ENCODE results near the gene ZNF827. TPM values are rescaled to one million over a fixed set of nuclear protein-coding genes. Genes with fewer than 3 reads are reported as not detected.

ZNF827 gene
- total RNA-seq, 1 experiment from 2014 or later = 5.3 TPM

GRCh38 chr4:145890689-145891088 lies 47.9 kb downstream of the ZNF827 start:
- H3K4me3 ChIP-seq (ENCODE audit: low read depth, low read length) = no peak overlapping the region
- H3K4me1 Mint-ChIP-seq (ENCODE audit: low read depth, unreplicated experiment) = no peaks in the 10 kb centered on the region
- no peaks in the 10 kb centered on the region for H3K27me3 Mint-ChIP-seq (ENCODE audit: insufficient read depth, unreplicated experiment)
- no peak overlapping the region for H3K27ac Mint-ChIP-seq (ENCODE audit: unreplicated experiment)
- H3K9me3 ChIP-seq = no peaks in the 10 kb centered on the region
- BruUV-seq (replicated peaks) = no TSS peak
- H3K9me3 Mint-ChIP-seq (ENCODE audit: unreplicated experiment) = no peaks in the 10 kb centered on the region
- no peak for DNase-seq
- intact Hi-C loops (cut with micrococcal nuclease; ENCODE audit: unreplicated experiment) = no loop called here
- no peaks in the 10 kb centered on the region for H3K4me1 ChIP-seq
- no peaks in the 10 kb centered on the region for H3K36me3 ChIP-seq (ENCODE audit: control insufficient read depth, insufficient read depth, low read length)
- H3K27me3 ChIP-seq (replicated peaks; ENCODE audit: control insufficient read depth, insufficient read depth, low read length) = no peaks in the 10 kb centered on the region
- TF ChIP-seq, protein P1, sequence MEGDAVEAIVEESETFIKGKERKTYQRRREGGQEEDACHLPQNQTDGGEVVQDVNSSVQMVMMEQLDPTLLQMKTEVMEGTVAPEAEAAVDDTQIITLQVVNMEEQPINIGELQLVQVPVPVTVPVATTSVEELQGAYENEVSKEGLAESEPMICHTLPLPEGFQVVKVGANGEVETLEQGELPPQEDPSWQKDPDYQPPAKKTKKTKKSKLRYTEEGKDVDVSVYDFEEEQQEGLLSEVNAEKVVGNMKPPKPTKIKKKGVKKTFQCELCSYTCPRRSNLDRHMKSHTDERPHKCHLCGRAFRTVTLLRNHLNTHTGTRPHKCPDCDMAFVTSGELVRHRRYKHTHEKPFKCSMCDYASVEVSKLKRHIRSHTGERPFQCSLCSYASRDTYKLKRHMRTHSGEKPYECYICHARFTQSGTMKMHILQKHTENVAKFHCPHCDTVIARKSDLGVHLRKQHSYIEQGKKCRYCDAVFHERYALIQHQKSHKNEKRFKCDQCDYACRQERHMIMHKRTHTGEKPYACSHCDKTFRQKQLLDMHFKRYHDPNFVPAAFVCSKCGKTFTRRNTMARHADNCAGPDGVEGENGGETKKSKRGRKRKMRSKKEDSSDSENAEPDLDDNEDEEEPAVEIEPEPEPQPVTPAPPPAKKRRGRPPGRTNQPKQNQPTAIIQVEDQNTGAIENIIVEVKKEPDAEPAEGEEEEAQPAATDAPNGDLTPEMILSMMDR (IDR thresholded peaks at IDR 0.05; ENCODE audit: insufficient read depth in 1 of 2, low read depth in 1 of 2, low read length in 1 of 2, severe bottlenecking in 1 of 2, unreplicated experiment in 1 of 2) = no peak
- ChIA-PET POLR2A (no interaction called here), CTCF (no interaction called here)
- H3K36me3 Mint-ChIP-seq (ENCODE audit: insufficient read depth, unreplicated experiment) = no peaks in the 10 kb centered on the region
- no peak overlapping the region for H3K4me3 Mint-ChIP-seq (ENCODE audit: unreplicated experiment)

DNA sequence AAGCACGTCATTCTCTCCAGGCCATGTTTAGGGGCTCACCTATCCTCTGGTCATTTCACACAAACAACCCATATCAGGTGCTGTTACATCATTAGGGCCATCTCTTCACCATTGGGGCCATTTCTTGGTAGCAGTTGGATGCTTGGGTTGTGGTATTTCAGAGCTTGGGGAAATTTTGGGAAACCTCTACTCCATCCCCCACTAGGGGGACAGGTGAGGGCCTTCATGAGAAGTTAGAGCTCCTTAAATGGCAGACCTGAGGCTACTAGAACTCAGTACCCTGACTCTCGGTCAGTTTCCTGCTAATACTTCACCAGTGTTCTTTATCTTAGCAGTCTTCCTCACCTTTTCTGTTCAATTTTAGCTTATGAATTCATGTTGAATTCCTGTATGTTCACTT lies 50.2 kb downstream of the ZNF827 start:
- Mint-ChIP-seq H3K27ac (ENCODE audit: unreplicated experiment) (no peak overlapping the region), H3K27me3 (ENCODE audit: insufficient read depth, unreplicated experiment) (no peaks in the 10 kb centered on the region), H3K4me3 (ENCODE audit: unreplicated experiment) (no peak overlapping the region), H3K4me1 (ENCODE audit: low read depth, unreplicated experiment) (no peaks in the 10 kb centered on the region), H3K36me3 (ENCODE audit: insufficient read depth, unreplicated experiment) (no peaks in the 10 kb centered on the region), H3K9me3 (ENCODE audit: unreplicated experiment) (no peaks in the 10 kb centered on the region)
- no TSS peak for BruUV-seq (replicated peaks)
- intact Hi-C loops (cut with micrococcal nuclease; ENCODE audit: unreplicated experiment) = no loop called here
- CTCF ChIA-PET = interaction anchor here (1.1 kb wide), 1 partner anchor 32 kb away, joined by 3 read pairs; no protein-coding TSS in a partner anchor
- DNase-seq = no peak
- POLR2A ChIA-PET = no interaction called here
- TF ChIP-seq, protein P1 (IDR thresholded peaks at IDR 0.05; ENCODE audit: insufficient read depth in 1 of 2, low read depth in 1 of 2, low read length in 1 of 2, severe bottlenecking in 1 of 2, unreplicated experiment in 1 of 2) = peak in 1 of 2 experiments; percentile 2
- no peaks in the 10 kb centered on the region for H3K36me3 ChIP-seq (ENCODE audit: control insufficient read depth, insufficient read depth, low read length)
- no peaks in the 10 kb centered on the region for H3K9me3 ChIP-seq
- H3K27me3 ChIP-seq (replicated peaks; ENCODE audit: control insufficient read depth, insufficient read depth, low read length) = no peaks in the 10 kb centered on the region
- no peaks in the 10 kb centered on the region for H3K4me1 ChIP-seq
- H3K4me3 ChIP-seq (ENCODE audit: low read depth, low read length) = no peak overlapping the region

GRCh38 chr4:145887241-145887991 lies 51.2 kb downstream of the ZNF827 start:
- Histone ChIP-seq H3K36me3 (ENCODE audit: control insufficient read depth, insufficient read depth, low read length) (no peaks in the 10 kb centered on the region), H3K9me3 (no peaks in the 10 kb centered on the region), H3K4me3 (ENCODE audit: low read depth, low read length) (no peak overlapping the region), H3K4me1 (no peaks in the 10 kb centered on the region), H3K27me3 (replicated peaks; ENCODE audit: control insufficient read depth, insufficient read depth, low read length) (no peaks in the 10 kb centered on the region)
- TF ChIP-seq, protein P1 (IDR thresholded peaks at IDR 0.05; ENCODE audit: insufficient read depth in 1 of 2, low read depth in 1 of 2, low read length in 1 of 2, severe bottlenecking in 1 of 2, unreplicated experiment in 1 of 2) = no peak
- BruUV-seq (replicated peaks) = no TSS peak
- H3K9me3 Mint-ChIP-seq (ENCODE audit: unreplicated experiment) = no peaks in the 10 kb centered on the region
- H3K36me3 Mint-ChIP-seq (ENCODE audit: insufficient read depth, unreplicated experiment) = no peaks in the 10 kb centered on the region
- ChIA-PET CTCF (no interaction called here), POLR2A (no interaction called here)
- DNase-seq = no peak
- H3K4me3 Mint-ChIP-seq (ENCODE audit: unreplicated experiment) = no peak overlapping the region
- no peaks in the 10 kb centered on the region for H3K4me1 Mint-ChIP-seq (ENCODE audit: low read depth, unreplicated experiment)
- no peak overlapping the region for H3K27ac Mint-ChIP-seq (ENCODE audit: unreplicated experiment)
- no peaks in the 10 kb centered on the region for H3K27me3 Mint-ChIP-seq (ENCODE audit: insufficient read depth, unreplicated experiment)
- intact Hi-C loops (cut with micrococcal nuclease; ENCODE audit: unreplicated experiment) = no loop called here
